A673 (cell line): ENCODE results near the gene KRT79. TPM values are rescaled to one million over a fixed set of nuclear protein-coding genes. Genes with fewer than 3 reads are reported as not detected.

ENCODE experiments used
- BruUV-seq: library from RNA; stranded (reverse); fragments of 400-500 nt; replicated peaks from 2 replicates; lab custom pipeline; 2021; lab: Mats Ljungman, UMichigan
- CTCF ChIA-PET: fragments of 300-600 bp; sonication (Branson Sonifier 250); formaldehyde crosslinking; loops from one replicate; lab custom pipeline; 2022; ENCODE audit warnings: antibody characterized with exemption; lab: Charles Lee
- POLR2A ChIA-PET: fragments of 300-600 bp; sonication (Branson Sonifier 250); formaldehyde crosslinking; loops from one replicate; lab custom pipeline; 2022; ENCODE audit warnings: antibody characterized with exemption; ENCODE audit not compliant: low non-redundant PET; lab: Charles Lee
- DNase-seq: peaks from one replicate; pipeline ENCODE4 v3.0.0-alpha.2; 2015; ENCODE audit warnings: low spot score
- H3K27ac ChIP-seq: fragments of 200-600 bp; sonication (generic); 2 replicates; pipeline ENCODE4 v1.5.1; 2016; ENCODE audit warnings: mixed run types, low read depth, mild to moderate bottlenecking, mixed read lengths, antibody characterized with exemption, low read length; ENCODE audit not compliant: poor library complexity, severe bottlenecking
- H3K27me3 ChIP-seq: fragments of 200-600 bp; sonication (generic); replicated peaks from 2 replicates; pipeline ENCODE4 v1.6.1; 2017; ENCODE audit warnings: mixed run types, low read depth, mild to moderate bottlenecking, mixed read lengths, antibody characterized with exemption, low read length; ENCODE audit not compliant: insufficient read depth, poor library complexity
- H3K36me3 ChIP-seq: fragments of 200-600 bp; sonication (generic); 2 replicates; pipeline ENCODE4 v1.6.1; 2016; ENCODE audit warnings: mixed run types, mild to moderate bottlenecking, mixed read lengths, antibody characterized with exemption, low read length; ENCODE audit not compliant: insufficient read depth, poor library complexity, severe bottlenecking
- H3K4me1 ChIP-seq: fragments of 200-600 bp; sonication (generic); 2 replicates; pipeline ENCODE4 v1.6.1; 2017; ENCODE audit warnings: mixed run types, mild to moderate bottlenecking, mixed read lengths, antibody characterized with exemption, low read length; ENCODE audit not compliant: insufficient read depth, poor library complexity, severe bottlenecking
- H3K4me3 ChIP-seq: fragments of 200-600 bp; sonication (generic); 2 replicates; pipeline ENCODE4 v1.5.1; 2016; ENCODE audit warnings: low read depth, mixed run types, mild to moderate bottlenecking, mixed read lengths, low read length; ENCODE audit not compliant: poor library complexity, severe bottlenecking
- H3K9me3 ChIP-seq: fragments of 200-600 bp; sonication (generic); 2 replicates; pipeline ENCODE4 v1.6.1; 2016; ENCODE audit warnings: mixed run types, low read depth, mild to moderate bottlenecking, mixed read lengths, antibody characterized with exemption, low read length; ENCODE audit not compliant: poor library complexity, severe bottlenecking
- CTCF ChIP-seq: fragments of 300-800, 200-600 bp; sonication (generic); conservative IDR thresholded peaks from 2 replicates; pipeline ENCODE4 v1.5.1; 2017; ENCODE audit warnings: low read depth, mild to moderate bottlenecking, antibody characterized with exemption, low read length, moderate library complexity, mixed read lengths
- EZH2 ChIP-seq: fragments of 200-600 bp; sonication (generic); IDR thresholded peaks from 2 replicates; pipeline ENCODE4 v1.6.1; 2017; ENCODE audit warnings: borderline replicate concordance, low read depth, mild to moderate bottlenecking, mixed read lengths, antibody characterized with exemption, low read length; ENCODE audit not compliant: poor library complexity, severe bottlenecking
- intact Hi-C: fragments of 100-400 bp; cut with micrococcal nuclease; formaldehyde crosslinking; loops from one replicate; pipeline ENCODE4 v1.10.0; 2022; ENCODE audit not compliant: unreplicated experiment
- total RNA-seq: library from RNA; stranded (reverse); gene quantifications from 2 replicates; pipeline ENCODE4 v1.2.3, GENCODE V29; 2021

Gene KRT79
- total RNA-seq, 1 experiment from 2014 or later: not detected

GRCh38 chr12:52829986-52830770, 3.9 kb downstream of the KRT79 start:
- H3K4me3 ChIP-seq: no peak overlapping the region
- no TSS peak for BruUV-seq
- H3K36me3 ChIP-seq: no peaks in the 10 kb centered on the region
- H3K9me3 ChIP-seq: no peaks in the 10 kb centered on the region
- POLR2A ChIA-PET: no interaction called here
- no peak overlapping the region for H3K27ac ChIP-seq
- no peak for DNase-seq
- no peaks in the 10 kb centered on the region for H3K27me3 ChIP-seq
- H3K4me1 ChIP-seq: no peaks in the 10 kb centered on the region
- no peak for TF ChIP-seq EZH2
- TF ChIP-seq CTCF: no peak
- intact Hi-C loops: no loop called here
- CTCF ChIA-PET: no interaction called here

DNA sequence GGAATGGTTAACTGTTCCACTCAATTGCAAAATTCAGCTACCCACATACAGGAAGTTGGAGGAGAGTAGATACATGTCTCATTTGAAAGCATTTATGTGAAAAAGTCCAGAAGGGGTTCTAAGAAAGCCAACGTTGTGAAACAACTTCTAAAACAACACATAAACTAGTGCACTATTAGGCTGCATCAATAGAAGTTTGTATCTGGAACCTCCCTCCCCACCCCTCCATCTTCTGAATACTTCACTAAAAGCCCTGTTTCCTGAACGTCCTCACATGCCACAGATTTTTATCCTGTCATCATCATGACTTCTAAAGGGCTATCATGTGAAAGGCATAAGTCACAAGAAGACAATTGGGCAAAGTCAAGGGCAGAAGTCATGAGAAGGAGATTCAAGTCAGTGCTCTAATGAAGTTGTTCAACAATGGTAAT, 5.5 kb downstream of the KRT79 start:
- TF ChIP-seq CTCF (no peak), EZH2 (no peak)
- BruUV-seq: no TSS peak
- Histone ChIP-seq H3K4me1 (no peaks in the 10 kb centered on the region), H3K36me3 (no peaks in the 10 kb centered on the region), H3K27ac (no peak overlapping the region), H3K4me3 (no peak overlapping the region), H3K27me3 (no peaks in the 10 kb centered on the region), H3K9me3 (no peaks in the 10 kb centered on the region)
- CTCF ChIA-PET: no interaction called here
- intact Hi-C loops: no loop called here
- no peak for DNase-seq
- POLR2A ChIA-PET: no interaction called here

DNA sequence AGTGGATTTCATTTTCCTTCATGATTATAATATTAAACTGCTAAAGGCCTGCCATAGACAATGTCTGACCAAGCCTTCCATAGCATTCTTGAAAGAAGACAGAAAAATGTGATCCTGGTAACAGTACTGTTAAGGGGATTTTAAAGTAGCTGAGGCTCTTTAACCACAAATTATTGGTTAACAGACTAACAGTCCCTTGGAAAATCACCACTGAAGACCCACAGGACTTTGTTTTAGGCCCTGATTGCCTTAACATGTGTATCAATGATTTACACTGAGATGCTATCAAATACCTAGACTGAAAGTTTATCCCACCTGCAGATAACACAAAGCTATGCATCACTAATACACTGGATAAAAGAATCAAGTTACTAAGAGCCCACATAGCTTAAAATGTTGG, 6.0 kb downstream of the KRT79 start:
- Histone ChIP-seq H3K27ac (no peak overlapping the region), H3K4me1 (no peaks in the 10 kb centered on the region), H3K9me3 (no peaks in the 10 kb centered on the region), H3K4me3 (no peak overlapping the region), H3K36me3 (no peaks in the 10 kb centered on the region), H3K27me3 (no peaks in the 10 kb centered on the region)
- ChIA-PET CTCF (no interaction called here), POLR2A (no interaction called here)
- DNase-seq: no peak
- BruUV-seq: no TSS peak
- TF ChIP-seq CTCF (no peak), EZH2 (no peak)
- intact Hi-C loops: no loop called here
